Prostate gland (tissue), 2 donors: ENCODE results near the gene CLCN2. TPM values are rescaled to one million over a fixed set of nuclear protein-coding genes. Genes with fewer than 3 reads are reported as not detected.

Experiments used
- DNase-seq: peaks from one replicate; pipeline ENCODE4 v3.0.0-alpha.2; 2019; ENCODE audit warnings: low spot score
- H3K27ac ChIP-seq, 2 donors: fragments of 200-600 bp; sonication (generic); 2 replicates each; pipeline ENCODE4 v1.5.1; 2017 to 2019
- H3K27me3 ChIP-seq: fragments of 200-600 bp; sonication (generic); replicated peaks from 2 replicates; pipeline ENCODE4 v1.5.1; 2019; ENCODE audit not compliant: insufficient read depth
- H3K36me3 ChIP-seq, 2 donors: fragments of 200-600 bp; sonication (generic); 1 replicate in 1 of 2; 2 replicates in 1 of 2; pipeline versions ENCODE4 v1.5.1 to v1.8.1; 2017 to 2019
- H3K4me1 ChIP-seq: fragments of 200-600 bp; sonication (generic); replicated peaks from 2 replicates; pipeline ENCODE4 v1.5.1; 2019
- H3K4me3 ChIP-seq, 2 donors: fragments of 200-600 bp; sonication (generic); 2 replicates each; pipeline ENCODE4 v1.5.1; 2017 to 2019
- H3K9me3 ChIP-seq: fragments of 200-600 bp; sonication (generic); 2 replicates; pipeline ENCODE4 v1.5.1; 2017
- CTCF ChIP-seq, 4 experiments: fragments of 200-600 bp in 2 of 4; fragments of 450-650 bp in 2 of 4; sonication (generic) in 2 of 4; IDR thresholded peaks; 1 replicate in 3 of 4; 2 replicates in 1 of 4; pipeline ENCODE4 v1.5.1; 2016 to 2019; ENCODE audit warnings: antibody characterized with exemption in 4 of 4, mild to moderate bottlenecking in 2 of 4, moderate library complexity in 2 of 4
- POLR2A ChIP-seq: fragments of 450-650 bp; IDR thresholded peaks from one replicate; pipeline ENCODE4 v1.6.1; 2016; ENCODE audit warnings: antibody characterized with exemption, mild to moderate bottlenecking
- POLR2AphosphoS5 ChIP-seq: sonication (generic); formaldehyde crosslinking; IDR thresholded peaks from one replicate; pipeline ENCODE4 v1.6.1; 2017; ENCODE audit warnings: antibody characterized with exemption
- WGBS: methylation state at CpG from one replicate; pipeline ENCODE4 v1.1.5; 2018; 5-methylcytosine and 5-hydroxymethylcytosine counted together
- intact Hi-C: fragments of 100-400 bp; cut with DNase I; formaldehyde crosslinking; loops from one replicate; pipeline ENCODE4 v1.14.2; 2022
- total RNA-seq, 2 donors: library from RNA; depleted of rRNA; stranded (reverse); fragments of >200 nt; gene quantifications; one replicate each; pipeline ENCODE4 v1.1.0, GENCODE V29; 2016

Gene CLCN2
- total RNA-seq, 2 donors from 2014 or later = 4.9 to 47.5 TPM

- H3K4me3 ChIP-seq = peak overlapping the region; percentile 64 to 71
- H3K27ac ChIP-seq = peak overlapping the region; percentile 94 to 97
- peaks cover 3% of the 10 kb centered on the region for H3K4me1 ChIP-seq
- 3% methylated on average over 24 of the region's 24 CpGs for WGBS
- H3K27me3 ChIP-seq = no peaks in the 10 kb centered on the region
- H3K36me3 ChIP-seq = peaks cover 0 to 6% of the 10 kb centered on the region in 2 donors
- TF ChIP-seq POLR2AphosphoS5 (no peak), POLR2A (no peak), CTCF (IDR thresholded peaks at IDR 0.05) (no peak)
- intact Hi-C loops = loop anchor here (5.0 kb wide), 2 partner anchors 44 to 64 kb away; partner anchors contain the start of gene PSMD2
- DNase-seq = no peak
- H3K9me3 ChIP-seq = no peaks in the 10 kb centered on the region
These were observed 375 bp downstream of the CLCN2 start for GRCh38 chr3:184360929-184361531.

- H3K27ac ChIP-seq = no peak overlapping the region
- DNase-seq = no peak
- TF ChIP-seq POLR2AphosphoS5 = no peak
- no peak for TF ChIP-seq CTCF (IDR thresholded peaks at IDR 0.05)
- no peak for TF ChIP-seq POLR2A
- WGBS = 40% methylated on average over 12 of the region's 12 CpGs
- peak overlapping the region in 1 of 2 donors; percentile 71 for H3K4me3 ChIP-seq
- H3K9me3 ChIP-seq = no peaks in the 10 kb centered on the region
- H3K27me3 ChIP-seq = no peaks in the 10 kb centered on the region
- intact Hi-C loops = loop anchor here (5.0 kb wide), 2 partner anchors 43 to 63 kb away; partner anchors contain the start of gene PSMD2
- H3K4me1 ChIP-seq = peaks cover 3% of the 10 kb centered on the region
- H3K36me3 ChIP-seq = peaks cover 0 to 6% of the 10 kb centered on the region in 2 donors
These were observed 1.1 kb downstream of the CLCN2 start for GRCh38 chr3:184360070-184360928.

GRCh38 chr3:184359610-184360009 is 1.8 kb downstream of the CLCN2 start:
- Histone ChIP-seq H3K27ac (no peak overlapping the region), H3K27me3 (no peaks in the 10 kb centered on the region), H3K4me1 (peaks cover 3% of the 10 kb centered on the region), H3K9me3 (no peaks in the 10 kb centered on the region), H3K4me3 (no peak overlapping the region), H3K36me3 (peaks cover 0 to 6% of the 10 kb centered on the region in 2 donors)
- DNase-seq = no peak
- WGBS = 41% methylated on average over 9 of the region's 9 CpGs
- TF ChIP-seq POLR2AphosphoS5 (no peak), CTCF (IDR thresholded peaks at IDR 0.05) (no peak), POLR2A (no peak)
- intact Hi-C loops = loop anchor here (5.0 kb wide), 2 partner anchors 42 to 62 kb away; partner anchors contain the start of gene PSMD2

- no peak overlapping the region for H3K27ac ChIP-seq
- WGBS = 62% methylated on average over 14 of the region's 14 CpGs
- DNase-seq = no peak
These were observed 2.5 kb downstream of the CLCN2 start for GRCh38 chr3:184358921-184359350.

More at GRCh38 chr3:184358921-184359350, 2.5 kb downstream of the CLCN2 start:
- Histone ChIP-seq H3K4me1 (peaks cover under 1% of the 10 kb centered on the region), H3K27me3 (no peaks in the 10 kb centered on the region), H3K36me3 (peaks cover 0 to 6% of the 10 kb centered on the region in 2 donors), H3K4me3 (no peak overlapping the region), H3K9me3 (no peaks in the 10 kb centered on the region)
- TF ChIP-seq CTCF (IDR thresholded peaks at IDR 0.05) (no peak), POLR2AphosphoS5 (no peak), POLR2A (no peak)
- intact Hi-C loops = no loop called here
